Ovary (tissue), 9 donors: Measurements from ENCODE around the gene NELL2. TPM values are rescaled to one million over a fixed set of nuclear protein-coding genes. Genes with fewer than 3 reads are reported as not detected.

Experiments used
- DNase-seq, 5 donors: peaks; one replicate each; pipeline ENCODE4 v3.0.0-alpha.2; 2019 to 2020
- H3K27ac ChIP-seq, 2 donors: fragments of 200-600 bp; one replicate each; pipeline versions ENCODE4 v1.5.1 to v1.8.0; 2019 to 2022
- H3K27me3 ChIP-seq: fragments of 200-600 bp; one replicate; pipeline ENCODE4 v1.8.0; 2022
- H3K36me3 ChIP-seq: fragments of 200-600 bp; sonication (generic); one replicate; pipeline ENCODE4 v1.5.1; 2019
- H3K4me1 ChIP-seq: one replicate; pipeline ENCODE4 v1.8.1; 2013; ENCODE audit warnings: mild to moderate bottlenecking, moderate library complexity; ENCODE audit not compliant: insufficient read depth
- H3K4me3 ChIP-seq: fragments of 200-600 bp; sonication (generic); one replicate; pipeline ENCODE4 v1.5.1; 2017
- H3K9me3 ChIP-seq, 2 donors: fragments of 200-600 bp in 1 of 2; sonication (generic) in 1 of 2; one replicate each; pipeline versions ENCODE4 v1.5.1 to v1.8.1; 2013 to 2019; ENCODE audit warnings: mild to moderate bottlenecking in 1 of 2, moderate library complexity in 1 of 2
- EP300 ChIP-seq: sonication (generic); formaldehyde crosslinking; IDR thresholded peaks from one replicate; pipeline ENCODE4 v1.6.1; 2017; ENCODE audit warnings: antibody characterized with exemption
- POLR2A ChIP-seq: fragments of 450-650 bp; IDR thresholded peaks from one replicate; pipeline ENCODE4 v1.6.1; 2017; ENCODE audit warnings: antibody characterized with exemption, mild to moderate bottlenecking, moderate library complexity
- WGBS, 3 donors: extraction: QIAGEN DNeasy Blood & Tissue Kit in 1 of 3; methylation state at CpG; one replicate each; pipeline versions ENCODE4 v1.1.5 to v1.1.7; 2013 to 2017; 5-methylcytosine and 5-hydroxymethylcytosine counted together
- intact Hi-C, 4 donors: fragments of 100-400 bp; cut with DNase I; formaldehyde crosslinking; loops; one replicate each; pipeline versions ENCODE4 v1.11.0 to v1.15.1; 2022 to 2023
- polyA plus RNA-seq, 2 donors: library from polyadenylated mRNA; stranded (reverse); fragments of 200-250 nt in 1 of 2; fragments of 350-450 nt in 1 of 2; fragmentation: Illumina TruSeq in 1 of 2; extraction: RNeasy Lipid Tissue Mini Kit (QIAGEN cat#74804) in 1 of 2; gene quantifications; one replicate each; pipeline ENCODE4 v1.2.3, GENCODE V29; 2013 to 2014
- total RNA-seq, 7 donors: library from RNA; depleted of rRNA in 2 of 7; stranded (reverse); fragments of >200 nt in 2 of 7; fragmentation: NEBNext Ultra II Directional in 3 of 7; extraction: Animal tissue kit (Norgen Biotek cat#: 25700) in 3 of 7; gene quantifications; one replicate each; pipeline versions ENCODE4 v1.1.0 to v1.2.4, GENCODE V29; 2016 to 2023
- TF ChIP-seq, protein P1 (sequence below), 3 donors: fragments of 450-650 bp in 2 of 3; fragments of 200-600 bp in 1 of 3; IDR thresholded peaks; one replicate each; pipeline versions ENCODE4 v1.5.1 to v1.8.0; 2016 to 2022; ENCODE audit warnings: antibody characterized with exemption in 3 of 3, mild to moderate bottlenecking in 1 of 3
- donor health status: DM: no; HTN: no; CAD: no; lungs with moderate emphysema.
- donor health status: DM: no; HTN: no; CAD: no.
- donor health status: Bipolar disorder and iron deficiency.
- donor health status: DM: yes; HTN: yes; CAD: no.
- donor health status: DM: no; HTN: no; CAD: no.
- donor health status: DM: yes; HTN: yes; CAD: no.

Gene NELL2
- total and polyA plus RNA-seq, 9 donors, result 0.15 to 114 (median 1.7) TPM

DNA sequence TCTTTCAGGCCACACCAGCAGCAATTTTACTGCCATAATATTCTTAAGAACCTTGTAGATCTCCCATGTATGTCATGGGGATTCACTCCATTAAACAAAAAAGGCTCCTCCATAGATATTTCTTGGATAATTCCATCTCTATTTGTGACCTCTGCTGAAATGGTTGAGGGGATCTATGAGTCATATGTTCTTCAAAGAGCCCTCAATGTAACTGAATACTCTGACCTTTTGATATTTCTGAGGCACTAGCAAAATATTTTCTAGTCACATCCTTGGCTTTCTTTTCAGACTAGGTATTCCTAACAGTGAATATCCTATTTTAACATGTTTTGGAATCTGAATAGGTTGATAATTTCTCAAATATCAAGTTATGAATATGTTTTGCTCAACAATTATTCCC lies 6.6 kb downstream of the NELL2 start:
- H3K36me3 ChIP-seq, result no peaks in the 10 kb centered on the region
- H3K27me3 ChIP-seq, result no peaks in the 10 kb centered on the region
- no peaks in the 10 kb centered on the region for H3K4me1 ChIP-seq
- intact Hi-C loops, result no loop called here
- DNase-seq, result no peak
- H3K9me3 ChIP-seq, result no peaks in the 10 kb centered on the region
- TF ChIP-seq EP300 (no peak), POLR2A (no peak)
- TF ChIP-seq, protein P1, sequence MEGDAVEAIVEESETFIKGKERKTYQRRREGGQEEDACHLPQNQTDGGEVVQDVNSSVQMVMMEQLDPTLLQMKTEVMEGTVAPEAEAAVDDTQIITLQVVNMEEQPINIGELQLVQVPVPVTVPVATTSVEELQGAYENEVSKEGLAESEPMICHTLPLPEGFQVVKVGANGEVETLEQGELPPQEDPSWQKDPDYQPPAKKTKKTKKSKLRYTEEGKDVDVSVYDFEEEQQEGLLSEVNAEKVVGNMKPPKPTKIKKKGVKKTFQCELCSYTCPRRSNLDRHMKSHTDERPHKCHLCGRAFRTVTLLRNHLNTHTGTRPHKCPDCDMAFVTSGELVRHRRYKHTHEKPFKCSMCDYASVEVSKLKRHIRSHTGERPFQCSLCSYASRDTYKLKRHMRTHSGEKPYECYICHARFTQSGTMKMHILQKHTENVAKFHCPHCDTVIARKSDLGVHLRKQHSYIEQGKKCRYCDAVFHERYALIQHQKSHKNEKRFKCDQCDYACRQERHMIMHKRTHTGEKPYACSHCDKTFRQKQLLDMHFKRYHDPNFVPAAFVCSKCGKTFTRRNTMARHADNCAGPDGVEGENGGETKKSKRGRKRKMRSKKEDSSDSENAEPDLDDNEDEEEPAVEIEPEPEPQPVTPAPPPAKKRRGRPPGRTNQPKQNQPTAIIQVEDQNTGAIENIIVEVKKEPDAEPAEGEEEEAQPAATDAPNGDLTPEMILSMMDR (IDR thresholded peaks at IDR 0.05), result no peak
- H3K27ac ChIP-seq, result no peak overlapping the region
- no peak overlapping the region for H3K4me3 ChIP-seq

DNA sequence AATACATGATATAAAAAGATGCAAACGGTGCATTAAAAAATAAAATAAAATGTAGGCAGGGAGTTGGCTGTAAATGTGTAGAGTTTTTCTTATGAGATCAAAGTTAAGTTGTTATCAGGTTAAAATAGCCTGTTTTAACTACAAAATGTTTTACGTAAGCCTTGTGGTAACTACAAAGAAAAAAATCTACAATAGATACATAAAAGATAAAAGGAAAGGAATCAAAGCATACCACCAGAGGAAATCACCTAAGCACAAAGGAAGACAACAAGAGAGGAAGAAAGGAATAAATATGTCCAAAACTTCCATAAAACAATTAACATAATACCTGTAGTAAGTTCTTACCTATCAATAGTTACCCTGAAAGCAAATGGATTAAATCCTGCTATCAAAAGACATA lies 12.2 kb downstream of the NELL2 start:
- Histone ChIP-seq H3K36me3 (no peaks in the 10 kb centered on the region), H3K27me3 (no peaks in the 10 kb centered on the region), H3K27ac (no peak overlapping the region), H3K9me3 (no peaks in the 10 kb centered on the region), H3K4me3 (no peak overlapping the region), H3K4me1 (no peaks in the 10 kb centered on the region)
- DNase-seq, result no peak
- intact Hi-C loops, result no loop called here
- 0 to 44% (median 0%) methylated on average over 2 of the region's 2 CpGs for WGBS, 3 donors
- no peak for TF ChIP-seq EP300
- TF ChIP-seq POLR2A, result no peak
- TF ChIP-seq, protein P1 (IDR thresholded peaks at IDR 0.05), result no peak

DNA sequence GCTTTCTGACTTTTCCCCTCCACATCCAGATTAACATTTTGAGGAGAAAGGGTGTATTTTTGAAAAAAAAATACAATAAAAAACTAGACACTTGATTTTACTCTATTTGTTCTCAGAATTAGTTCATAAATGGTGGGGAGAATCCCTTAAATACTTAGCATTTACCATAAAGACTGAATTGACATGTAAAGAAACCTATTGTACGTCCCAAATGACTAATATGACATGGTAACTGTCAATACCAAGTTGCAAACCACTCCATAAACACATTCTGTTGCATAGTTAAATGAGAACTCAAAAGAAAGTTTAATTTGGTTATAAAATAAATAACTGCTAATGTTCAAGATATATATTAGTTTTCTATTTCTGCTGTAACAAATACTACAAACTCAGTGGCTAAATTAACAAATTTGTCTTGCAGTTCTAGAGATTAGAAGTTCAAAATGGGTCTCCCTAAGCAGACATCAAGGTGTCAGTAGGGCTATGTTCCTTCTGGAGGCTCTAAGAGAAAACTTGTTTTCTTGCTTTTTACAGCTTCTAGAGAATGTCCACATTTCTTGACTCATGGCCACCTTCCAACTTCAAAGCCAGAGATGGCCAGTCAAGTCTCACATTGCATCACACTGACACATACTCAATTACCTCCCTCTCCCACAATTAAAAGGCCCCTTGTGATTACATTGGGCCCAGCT lies 16.0 kb downstream of the NELL2 start:
- H3K27ac ChIP-seq, result no peak overlapping the region
- DNase-seq, result no peak
- 65 to 82% (median 73%) methylated on average over 1 of the region's 1 CpG for WGBS, 3 donors
- H3K27me3 ChIP-seq, result no peaks in the 10 kb centered on the region
- intact Hi-C loops, result no loop called here
- no peaks in the 10 kb centered on the region for H3K4me1 ChIP-seq
- H3K4me3 ChIP-seq, result no peak overlapping the region
- no peaks in the 10 kb centered on the region for H3K9me3 ChIP-seq
- no peaks in the 10 kb centered on the region for H3K36me3 ChIP-seq
- TF ChIP-seq, protein P1 (IDR thresholded peaks at IDR 0.05), result no peak
- TF ChIP-seq POLR2A (no peak), EP300 (no peak)

DNA sequence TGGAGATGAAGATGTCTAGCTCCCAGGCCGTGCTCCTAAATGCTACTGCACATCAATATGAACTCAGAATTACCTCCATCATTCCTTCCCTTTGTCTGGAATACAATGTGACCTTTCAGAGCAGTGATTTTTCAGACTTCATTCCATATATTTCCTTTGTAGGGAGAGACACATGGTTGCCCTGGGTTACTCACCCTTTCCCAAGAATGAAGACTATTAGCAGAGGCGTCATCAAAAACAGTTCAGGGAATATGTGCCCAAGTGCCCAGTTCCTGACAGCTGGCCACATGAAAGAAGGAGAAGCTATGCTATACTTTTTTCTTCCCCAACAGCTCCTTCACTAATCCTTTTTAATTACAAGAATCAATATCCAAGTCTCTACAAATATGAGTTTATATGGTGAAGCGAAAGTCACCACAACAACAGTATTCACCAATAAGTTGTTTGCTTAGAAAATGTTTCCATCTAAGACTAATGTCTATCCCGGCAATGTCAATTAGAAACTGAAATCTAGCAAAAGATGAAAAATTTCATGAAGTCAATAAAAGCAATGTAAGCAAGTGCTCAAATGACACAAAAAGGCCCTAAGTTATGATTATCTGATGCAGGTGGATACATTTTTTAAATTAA lies 17.8 kb downstream of the NELL2 start:
- no peak for DNase-seq
- Histone ChIP-seq H3K4me1 (no peaks in the 10 kb centered on the region), H3K27ac (no peak overlapping the region), H3K27me3 (no peaks in the 10 kb centered on the region), H3K36me3 (no peaks in the 10 kb centered on the region), H3K4me3 (no peak overlapping the region), H3K9me3 (no peaks in the 10 kb centered on the region)
- TF ChIP-seq, protein P1 (IDR thresholded peaks at IDR 0.05), result no peak
- TF ChIP-seq EP300 (no peak), POLR2A (no peak)
- 85 to 91% (median 90%) methylated on average over 4 of the region's 4 CpGs for WGBS, 3 donors
- intact Hi-C loops, result no loop called here
